ENCODE measurements around the gene TBXAS1.
A peak's percentile ranks its signal among the peaks of the same experiment; 100 is the strongest.

The TBXAS1 gene

GRCh38 chr7:139984642-139985539 lies 155.8 kb downstream of the TBXAS1 start:
- DNase-seq, result no peak

- no peak for DNase-seq
Measured at GRCh38 chr7:139985811-139986210, 156.7 kb downstream of the TBXAS1 start.

DNA sequence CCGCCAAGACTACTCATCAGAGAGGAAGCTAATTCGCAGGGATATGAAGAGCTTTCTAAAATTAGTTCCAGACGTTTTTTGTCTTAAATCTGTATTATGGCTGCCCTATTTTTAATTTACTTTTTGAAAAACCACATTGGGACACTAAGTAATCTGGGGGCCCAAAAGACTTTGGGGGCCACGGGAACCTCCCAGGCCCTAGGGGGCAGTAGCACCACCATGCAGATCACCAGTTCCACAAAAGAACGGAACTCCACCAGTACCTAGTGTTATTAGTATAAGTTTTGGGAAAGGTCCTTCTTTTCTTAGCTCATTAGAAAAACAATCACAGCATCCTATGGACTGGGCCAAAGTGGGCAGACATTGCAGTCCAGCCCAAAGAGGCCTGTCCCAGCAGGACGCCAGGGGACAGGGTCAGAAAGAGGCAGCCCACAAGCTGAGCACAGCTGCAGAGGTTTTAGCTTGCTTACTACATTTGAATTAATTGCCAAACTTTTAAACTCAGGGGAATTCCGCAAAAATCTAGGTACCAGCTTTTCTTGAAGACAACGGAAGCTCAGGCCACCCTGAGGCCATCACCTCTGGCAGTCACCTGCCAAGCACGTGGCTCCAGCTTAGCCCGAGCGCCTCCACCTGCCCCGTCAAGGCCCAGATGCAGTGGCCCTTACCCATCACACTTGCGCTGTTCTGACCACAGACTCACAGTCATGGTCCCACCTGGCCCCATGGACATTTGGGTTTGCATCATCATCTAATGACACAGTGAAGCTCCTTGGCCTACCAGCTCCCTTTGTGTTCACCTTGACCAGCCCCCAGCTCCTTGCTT lies 158.8 kb downstream of the TBXAS1 start:
- no peak for DNase-seq

GRCh38 chr7:139989366-139990141 lies 160.5 kb downstream of the TBXAS1 start:
- DNase-seq, result no peak

GRCh38 chr7:139990142-139990535 lies 161.1 kb downstream of the TBXAS1 start:
- DNase-seq, result no peak

DNA sequence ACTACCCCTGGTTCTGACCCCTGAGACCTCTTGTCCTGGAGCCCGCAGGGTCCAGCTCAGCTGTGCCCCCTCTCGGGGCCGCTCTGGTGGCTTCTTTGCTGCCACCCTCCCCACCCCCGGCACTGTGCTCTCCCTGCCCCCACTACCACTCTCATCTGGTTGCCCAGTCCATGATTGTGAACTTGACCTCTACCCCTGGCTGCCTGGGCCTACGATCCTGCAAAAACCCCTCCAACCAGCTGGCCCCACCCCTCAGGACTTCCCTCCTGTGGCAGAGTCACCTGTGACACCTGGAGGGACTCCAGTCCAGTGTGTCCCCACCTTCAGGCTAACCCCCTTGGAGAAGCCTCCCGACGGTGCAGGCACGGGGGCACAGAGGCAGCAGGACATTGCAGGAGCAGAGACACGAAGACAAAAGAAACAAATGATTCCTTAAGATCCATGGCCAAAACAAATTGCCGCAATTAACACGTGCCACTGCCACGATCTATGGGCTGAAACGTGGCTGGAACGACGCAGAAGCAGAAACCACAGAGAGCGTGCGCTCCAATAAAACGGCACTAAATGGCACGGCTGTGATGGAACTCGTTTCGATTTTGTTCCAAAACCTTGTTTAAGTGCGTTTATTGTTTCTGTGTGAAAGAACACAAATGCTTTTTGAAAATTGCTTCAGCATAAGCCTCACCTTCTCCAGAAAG lies 161.7 kb downstream of the TBXAS1 start:
- no peak for DNase-seq

- no peak for DNase-seq
Measured at GRCh38 chr7:139991269-139991666, 162.2 kb downstream of the TBXAS1 start.

GRCh38 chr7:139991911-139992310 lies 162.8 kb downstream of the TBXAS1 start:
- no peak for DNase-seq

DNA sequence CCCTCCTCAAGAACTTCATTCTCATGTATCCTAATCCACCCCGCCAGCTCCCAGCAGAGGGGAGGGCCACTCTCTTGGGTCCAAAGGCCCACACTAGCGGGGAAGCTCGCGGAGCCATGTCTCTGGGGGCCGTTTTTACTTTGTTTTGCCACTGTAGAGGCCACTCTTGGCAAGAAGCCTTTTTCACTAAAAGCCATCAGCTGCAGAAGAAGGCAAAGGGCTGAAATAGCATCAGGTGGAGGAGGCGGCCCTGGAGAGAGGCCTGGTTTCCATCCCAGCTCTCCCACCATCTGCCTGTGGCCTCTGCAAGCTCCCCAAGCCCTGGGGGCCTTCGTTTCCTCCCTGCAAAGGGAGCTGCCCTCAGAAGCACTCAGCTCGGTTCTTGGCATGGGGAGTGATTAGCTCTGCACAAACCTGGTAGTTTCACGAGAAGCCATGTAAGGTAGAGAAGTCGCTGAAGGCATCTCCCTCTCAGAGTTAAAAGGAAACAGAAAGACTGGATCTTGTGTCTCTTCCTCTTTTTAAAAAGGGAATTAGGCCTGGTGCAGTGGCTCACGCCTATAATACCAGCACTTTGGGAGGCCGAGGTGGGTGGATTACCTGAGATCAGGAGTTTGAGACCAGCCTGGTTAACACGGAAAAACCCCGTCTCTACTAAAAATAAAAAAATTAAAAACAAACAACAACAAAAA lies 163.4 kb downstream of the TBXAS1 start:
- DNase-seq, result no peak

GRCh38 chr7:139993169-139993568 lies 164.1 kb downstream of the TBXAS1 start:
- DNase-seq, result no peak

DNA sequence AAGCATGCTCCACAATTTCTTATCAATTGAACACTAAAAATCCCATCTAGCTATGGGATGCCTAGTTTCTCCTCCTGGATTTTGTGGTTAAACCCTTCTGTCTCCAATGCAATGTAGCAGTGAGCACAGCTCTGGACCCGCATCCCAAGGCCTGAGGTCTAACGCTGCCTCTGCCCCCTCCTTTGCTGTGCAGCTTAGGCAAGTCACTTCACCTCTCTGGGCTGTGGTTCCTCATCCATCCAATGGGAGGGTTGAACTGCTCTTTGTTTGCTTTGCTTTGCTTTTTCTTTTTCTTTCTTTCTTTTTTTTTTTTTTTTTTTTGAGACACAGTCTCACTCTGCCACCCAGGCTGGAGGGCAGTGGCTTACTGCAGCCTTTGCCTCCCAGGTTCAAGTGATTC lies 164.5 kb downstream of the TBXAS1 start:
- DNase-seq, result no peak

DNA sequence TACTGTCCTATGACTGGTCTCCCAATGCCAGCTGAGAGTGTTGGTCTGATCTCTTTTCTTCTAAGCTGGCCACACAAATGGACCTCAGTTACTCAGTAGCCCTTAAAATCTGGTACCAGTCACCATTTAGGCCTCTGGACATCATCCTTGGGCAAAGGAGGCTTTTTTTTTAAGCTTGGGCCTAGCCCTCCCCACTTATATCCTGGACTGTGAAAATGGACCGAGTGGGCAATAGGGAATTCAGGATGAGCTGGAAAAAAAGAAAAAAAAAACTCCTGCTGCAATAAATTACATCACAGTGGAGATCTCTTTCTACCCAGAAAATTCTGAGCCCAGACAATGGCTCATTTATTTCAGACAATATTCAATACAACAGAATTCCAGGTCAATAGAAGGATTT lies 165.3 kb downstream of the TBXAS1 start:
- DNase-seq, result no peak

GRCh38 chr7:139995017-139995915 lies 166.2 kb downstream of the TBXAS1 start:
- peak; percentile 70 for DNase-seq

- no peak for DNase-seq
Measured at GRCh38 chr7:139998572-139998971, 169.5 kb downstream of the TBXAS1 start.

GRCh38 chr7:139999516-139999915 lies 170.5 kb downstream of the TBXAS1 start:
- DNase-seq, result no peak

DNA sequence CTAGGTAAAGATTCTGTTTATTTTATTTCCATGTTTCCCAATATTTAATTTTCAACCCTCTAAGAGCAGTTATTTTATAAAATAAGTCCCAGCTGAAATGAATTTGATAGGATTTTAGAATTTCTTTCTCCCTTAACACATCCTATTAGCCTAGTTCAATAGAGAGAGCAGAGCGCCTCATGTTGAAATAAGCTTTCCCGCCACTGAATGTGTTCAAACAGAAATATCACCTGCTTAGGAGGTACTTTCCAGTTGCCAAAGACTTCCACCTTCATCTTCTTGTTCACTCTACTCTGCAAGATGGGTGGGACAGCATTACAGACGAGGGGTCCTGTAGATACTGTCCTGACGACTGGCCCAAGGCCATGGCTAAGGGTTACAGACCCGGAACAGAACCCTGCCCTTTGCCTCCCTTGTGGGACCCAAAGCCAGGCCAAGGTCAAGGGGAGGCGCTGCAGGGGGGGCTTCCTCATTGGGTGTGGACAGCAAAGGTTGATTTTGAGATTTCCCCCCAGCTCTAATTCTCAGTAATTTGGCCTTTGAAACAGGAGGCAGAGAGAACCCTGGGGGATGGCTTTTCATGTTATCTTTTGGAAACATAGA lies 171.7 kb downstream of the TBXAS1 start:
- no peak for DNase-seq

- peak; percentile 30 for DNase-seq
Measured at GRCh38 chr7:140003913-140004382, 174.9 kb downstream of the TBXAS1 start.

- DNase-seq, result no peak
Measured at GRCh38 chr7:140004672-140005071, 175.6 kb downstream of the TBXAS1 start.

DNA sequence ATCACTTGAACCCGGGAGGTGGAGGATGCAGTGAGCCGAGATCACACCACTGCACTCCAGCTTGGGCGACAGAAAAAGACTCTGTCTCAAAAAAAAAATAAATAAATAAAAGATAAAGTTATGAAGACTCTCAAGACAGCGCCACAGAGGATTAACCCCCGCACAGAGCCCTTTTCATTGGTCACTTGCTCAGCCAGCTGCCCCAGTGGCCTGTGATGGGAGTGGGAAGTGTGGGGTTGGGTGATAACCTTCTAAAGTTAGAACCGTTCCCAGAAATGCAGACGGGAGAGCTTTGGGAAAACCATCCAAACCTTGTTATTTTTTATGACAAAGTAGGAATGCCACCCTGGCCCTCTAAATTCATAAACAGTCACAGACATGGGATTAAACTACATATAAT lies 176.3 kb downstream of the TBXAS1 start:
- DNase-seq, result no peak
